ENCODE data around the gene GBGT1. TPM values are rescaled to one million over a fixed set of nuclear protein-coding genes. Genes with fewer than 3 reads are reported as not detected.
A peak's percentile ranks its signal among the peaks of the same experiment; 100 is the strongest.

GBGT1 gene
- total RNA-seq, 1 donor from 2014 or later = 6.3 TPM

DNA sequence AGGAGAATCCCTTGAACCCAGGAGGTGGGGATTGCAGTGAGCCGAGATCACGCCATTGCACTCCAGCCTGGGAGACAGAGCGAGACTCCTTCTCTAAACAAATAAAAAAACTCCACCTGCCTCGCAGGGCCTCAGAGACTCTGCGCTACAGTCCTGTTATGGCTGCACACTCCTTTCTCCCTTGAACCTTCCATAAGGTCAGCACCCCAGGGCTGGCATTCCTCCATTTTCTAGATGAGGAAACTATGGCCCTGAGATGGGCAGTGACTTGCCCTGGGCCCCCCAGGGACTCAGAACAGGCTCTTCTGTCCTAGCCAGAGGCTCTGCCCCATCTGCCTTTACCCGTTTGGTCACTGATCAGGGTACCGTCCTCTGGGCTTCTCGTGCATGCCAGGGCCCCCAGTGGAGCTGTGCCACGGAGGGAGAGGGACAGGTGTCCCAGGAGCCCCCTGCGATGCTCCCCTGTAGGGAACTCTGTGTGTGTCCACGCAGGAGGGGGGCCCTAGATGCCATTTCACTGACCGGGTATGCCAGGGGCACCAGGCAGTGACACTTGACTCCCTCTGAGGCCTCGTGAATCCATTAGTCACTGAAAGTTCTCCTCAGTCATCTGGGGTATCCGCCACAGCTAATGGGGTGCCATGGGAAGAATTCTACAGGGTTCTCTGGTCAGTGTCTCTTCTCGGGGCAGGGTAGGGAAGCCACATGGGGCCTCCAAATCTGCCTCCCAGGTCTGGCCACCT lies 58.8 kb downstream of the GBGT1 start:
- DNase-seq = no peak
- peaks cover 97% of the 10 kb centered on the region for H3K36me3 ChIP-seq
- no peaks in the 10 kb centered on the region for H3K9me3 ChIP-seq (replicated peaks)
- H3K4me1 ChIP-seq = peaks cover 15% of the 10 kb centered on the region
- TF ChIP-seq, protein P1, sequence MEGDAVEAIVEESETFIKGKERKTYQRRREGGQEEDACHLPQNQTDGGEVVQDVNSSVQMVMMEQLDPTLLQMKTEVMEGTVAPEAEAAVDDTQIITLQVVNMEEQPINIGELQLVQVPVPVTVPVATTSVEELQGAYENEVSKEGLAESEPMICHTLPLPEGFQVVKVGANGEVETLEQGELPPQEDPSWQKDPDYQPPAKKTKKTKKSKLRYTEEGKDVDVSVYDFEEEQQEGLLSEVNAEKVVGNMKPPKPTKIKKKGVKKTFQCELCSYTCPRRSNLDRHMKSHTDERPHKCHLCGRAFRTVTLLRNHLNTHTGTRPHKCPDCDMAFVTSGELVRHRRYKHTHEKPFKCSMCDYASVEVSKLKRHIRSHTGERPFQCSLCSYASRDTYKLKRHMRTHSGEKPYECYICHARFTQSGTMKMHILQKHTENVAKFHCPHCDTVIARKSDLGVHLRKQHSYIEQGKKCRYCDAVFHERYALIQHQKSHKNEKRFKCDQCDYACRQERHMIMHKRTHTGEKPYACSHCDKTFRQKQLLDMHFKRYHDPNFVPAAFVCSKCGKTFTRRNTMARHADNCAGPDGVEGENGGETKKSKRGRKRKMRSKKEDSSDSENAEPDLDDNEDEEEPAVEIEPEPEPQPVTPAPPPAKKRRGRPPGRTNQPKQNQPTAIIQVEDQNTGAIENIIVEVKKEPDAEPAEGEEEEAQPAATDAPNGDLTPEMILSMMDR (IDR thresholded peaks at IDR 0.05; ENCODE audit: borderline replicate concordance) = no peak
- H3K27me3 ChIP-seq (ENCODE audit: low read depth) = no peaks in the 10 kb centered on the region
- no peak overlapping the region for H3K27ac ChIP-seq (replicated peaks)
- intact Hi-C loops (cut with micrococcal nuclease) = loop anchor here (2.0 kb wide), 1 partner anchor 40 kb away; no protein-coding TSS in a partner anchor
- no peak overlapping the region for H3K4me3 ChIP-seq

DNA sequence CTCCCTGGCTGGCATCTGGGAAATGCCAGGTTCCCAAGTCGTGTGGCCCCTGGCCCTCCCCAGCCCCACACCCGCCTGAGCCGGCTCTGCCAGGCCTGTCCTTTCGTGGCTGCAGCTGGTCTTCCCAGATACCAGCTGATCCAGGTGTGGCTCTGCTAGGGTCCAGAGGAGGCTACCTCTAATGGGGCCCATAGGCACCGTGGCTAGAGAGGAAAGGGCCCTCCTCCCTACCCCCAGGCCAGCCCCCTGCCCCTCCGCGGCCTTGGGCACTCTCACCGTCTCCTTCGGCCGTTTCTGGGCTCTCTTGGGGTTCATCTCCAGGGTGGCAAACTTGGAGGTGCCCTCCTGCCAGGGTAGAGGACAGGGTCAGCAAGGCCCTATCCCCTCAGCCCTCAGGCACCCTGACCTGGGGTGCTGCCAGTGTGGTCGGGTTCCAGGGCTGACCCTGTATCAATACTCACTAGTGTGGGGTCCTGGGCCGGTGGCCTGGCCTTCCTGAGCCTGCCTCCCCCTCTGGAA lies 59.7 kb downstream of the GBGT1 start:
- peaks cover 17% of the 10 kb centered on the region for H3K4me1 ChIP-seq
- intact Hi-C loops (cut with micrococcal nuclease) = loop anchor here (2.0 kb wide), 1 partner anchor 41 kb away; no protein-coding TSS in a partner anchor
- no peak overlapping the region for H3K27ac ChIP-seq (replicated peaks)
- no peaks in the 10 kb centered on the region for H3K9me3 ChIP-seq (replicated peaks)
- TF ChIP-seq, protein P1 (IDR thresholded peaks at IDR 0.05; ENCODE audit: borderline replicate concordance) = no peak
- H3K4me3 ChIP-seq = no peak overlapping the region
- H3K27me3 ChIP-seq (ENCODE audit: low read depth) = no peaks in the 10 kb centered on the region
- H3K36me3 ChIP-seq = peaks cover 97% of the 10 kb centered on the region
- no peak for DNase-seq

DNA sequence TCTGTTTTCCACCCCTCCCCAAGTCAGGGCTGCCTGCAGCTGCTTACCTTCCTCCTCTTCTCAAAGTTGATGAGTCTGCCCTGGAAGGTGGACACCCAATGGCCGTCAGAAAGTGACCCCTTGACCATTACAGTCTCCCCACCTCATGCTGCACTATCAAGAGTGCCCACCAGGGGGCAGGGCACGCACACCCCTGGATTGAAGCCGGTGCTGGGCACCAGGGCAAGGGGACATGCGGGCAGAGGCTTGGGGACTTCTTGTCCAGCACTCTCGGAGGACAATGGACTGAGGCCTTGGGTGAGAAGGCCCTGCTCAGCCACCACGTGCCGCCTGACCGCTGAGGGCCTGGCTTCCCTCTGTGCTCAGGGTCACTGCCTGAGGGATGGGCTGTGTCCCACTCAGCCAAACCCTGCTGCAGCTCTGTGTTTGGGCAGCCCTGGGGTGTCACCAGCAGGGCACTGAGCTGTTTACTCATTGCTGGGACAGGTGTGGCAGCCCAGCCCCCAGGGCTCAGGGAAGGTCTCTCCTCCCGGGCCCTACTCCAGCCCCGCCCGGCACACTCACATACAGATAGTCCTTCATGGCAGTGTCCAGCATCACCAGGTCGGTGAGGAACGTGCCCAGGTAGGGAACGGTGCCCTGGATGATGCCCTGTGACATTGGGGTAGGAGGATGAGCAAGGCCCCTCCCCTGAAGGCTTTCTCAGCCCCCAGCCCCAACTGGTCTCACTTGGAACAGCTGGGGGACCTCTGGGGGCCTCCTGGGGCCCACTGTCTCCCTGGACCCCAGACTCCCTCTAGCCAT lies 60.3 kb downstream of the GBGT1 start:
- H3K36me3 ChIP-seq = peaks cover 97% of the 10 kb centered on the region
- H3K4me3 ChIP-seq = no peak overlapping the region
- no peaks in the 10 kb centered on the region for H3K9me3 ChIP-seq (replicated peaks)
- TF ChIP-seq, protein P1 (IDR thresholded peaks at IDR 0.05; ENCODE audit: borderline replicate concordance) = peak; percentile 98
- H3K27ac ChIP-seq (replicated peaks) = peak overlapping the region; percentile 9
- intact Hi-C loops (cut with micrococcal nuclease) = no loop called here
- DNase-seq = peak; percentile 70
- no peaks in the 10 kb centered on the region for H3K27me3 ChIP-seq (ENCODE audit: low read depth)
- H3K4me1 ChIP-seq = peaks cover 17% of the 10 kb centered on the region

Other genes starting within 250 kb of the GBGT1 start
- 52.8 TPM for gene TSC1, start 219.3 kb downstream of the GBGT1 start, total RNA-seq
- gene GFI1B, start 185.2 kb downstream of the GBGT1 start, total RNA-seq = 0.27 TPM
- gene GTF3C5, start 132.9 kb downstream of the GBGT1 start, total RNA-seq = 36.0 TPM
- 1.9 TPM for gene CEL, start 101.9 kb downstream of the GBGT1 start, total RNA-seq
- gene RALGDS, start 42.7 kb downstream of the GBGT1 start, total RNA-seq = 24.6 TPM
- gene OBP2B, start 45.3 kb upstream of the GBGT1 start, total RNA-seq = not detected
- 2.3 TPM for gene ABO, start 111.3 kb upstream of the GBGT1 start, total RNA-seq
- 11.6 TPM for gene SURF6, start 172.3 kb upstream of the GBGT1 start, total RNA-seq
- 18.4 TPM for gene MED22, start 184.2 kb upstream of the GBGT1 start, total RNA-seq
- gene RPL7A, start 184.3 kb upstream of the GBGT1 start, total RNA-seq = 859 TPM
- 60.7 TPM for gene SURF1, start 192.6 kb upstream of the GBGT1 start, total RNA-seq
- 17.4 TPM for gene SURF2, start 192.6 kb upstream of the GBGT1 start, total RNA-seq
- 61.9 TPM for gene SURF4, start 212.1 kb upstream of the GBGT1 start, total RNA-seq
- not detected for gene STKLD1, start 212.5 kb upstream of the GBGT1 start, total RNA-seq